HepG2 (cell line): ENCODE results near the gene TTN.

Source experiments
- GATA4 ChIP-seq: sonication (generic); IDR thresholded peaks from 2 replicates; pipeline ENCODE4 v1.6.1; 2016; ENCODE audit warnings: antibody characterized with exemption, low read depth, borderline replicate concordance
- RBM39 ChIP-seq: fragments of 200-400 bp; formaldehyde crosslinking; IDR thresholded peaks from one replicate; pipeline ENCODE4 v1.6.1; 2018; ENCODE audit warnings: antibody characterized with exemption, mild to moderate bottlenecking, low read depth, low read length; ENCODE audit not compliant: poor library complexity, severe bottlenecking
- ZNF136 ChIP-seq: sonication (generic); formaldehyde crosslinking; IDR thresholded peaks from 2 replicates; pipeline ENCODE4 v1.8.1; 2022; ENCODE audit warnings: low read depth, mild to moderate bottlenecking, moderate library complexity, missing genetic modification reagents

GRCh38 chr2:178846458-178846802, 39.2 kb upstream of the TTN start:
- no peak for TF ChIP-seq GATA4
- no peak for TF ChIP-seq ZNF136 (CRISPR knock-in tag)
- TF ChIP-seq RBM39: no peak
